HCT116 (cell line): ENCODE results near the gene ACAP3. TPM values are rescaled to one million over a fixed set of nuclear protein-coding genes. Genes with fewer than 3 reads are reported as not detected.

Experiments
- ATAC-seq: fragments of 200-7000 bp; cut with Tn5 transposase; 2 replicates; pipeline ENCODE4 v1.9.1; 2020; ENCODE audit warnings: mild to moderate bottlenecking, moderate library complexity
- BruUV-seq: library from RNA; stranded (reverse); fragments of 400-500 nt; replicated peaks from 2 replicates; lab custom pipeline; 2021; lab: Mats Ljungman, UMichigan
- CTCF ChIA-PET: fragments of 300-600 bp; sonication (Branson Sonifier 250); formaldehyde crosslinking; loops from one replicate; lab custom pipeline; 2021; ENCODE audit warnings: antibody characterized with exemption; lab: Charles Lee
- POLR2A ChIA-PET: fragments of 300-600, 350-600 bp; sonication (Branson Sonifier 250); formaldehyde crosslinking; loops from one replicate; lab custom pipeline; 2021; ENCODE audit warnings: antibody characterized with exemption; lab: Charles Lee
- RAD21 ChIA-PET, 2 experiments: fragments of 300-600 bp; sonication (Branson Sonifier 250); formaldehyde crosslinking; loops; one replicate each; lab custom pipeline; 2023; ENCODE audit warnings: low total read pairs in 2 of 2; ENCODE audit not compliant: uncharacterized antibody in 2 of 2, unreplicated experiment in 2 of 2, low non-redundant PET in 1 of 2; lab: Charles Lee
- DNase-seq: peaks from one replicate; pipeline ENCODE4 v3.0.0-alpha.2; 2010; ENCODE audit warnings: low read depth, low spot score
- H2AFZ ChIP-seq: fragments of 200-600 bp; shearing (Covaris generic), sonication (generic); 2 replicates; pipeline ENCODE4 v1.6.1; 2017; ENCODE audit warnings: low read depth, mixed run types, mixed read lengths, antibody characterized with exemption, low read length; ENCODE audit not compliant: poor library complexity, severe bottlenecking
- H3K27ac ChIP-seq: 2 replicates; pipeline ENCODE4 v1.5.1; 2012; ENCODE audit warnings: low read depth, low read length
- H3K27me3 ChIP-seq: fragments of 200-600 bp; sonication (generic); 2 replicates; pipeline ENCODE4 v1.6.1; 2016; ENCODE audit warnings: mixed run types, low read length, mixed read lengths; ENCODE audit not compliant: insufficient read depth
- H3K36me3 ChIP-seq, 2 experiments: fragments of 200-500 bp in 1 of 2; fragments of 200-600 bp in 1 of 2; sonication (Bioruptor generic) in 1 of 2; sonication (generic) in 1 of 2; 2 replicates each; pipeline versions ENCODE4 v1.5.1 to v1.6.1; 2014 to 2016; ENCODE audit warnings: low read length in 2 of 2, inconsistent platforms in 1 of 2, mixed read lengths in 1 of 2, mixed run types in 1 of 2; ENCODE audit not compliant: insufficient read depth in 2 of 2, control insufficient read depth in 1 of 2
- H3K4me1 ChIP-seq, 2 experiments: fragments of 200-600 bp in 1 of 2; sonication (generic) in 1 of 2; 2 replicates each; pipeline versions ENCODE4 v1.5.1 to v1.6.1; 2012 to 2017; ENCODE audit warnings: low read length in 2 of 2, inconsistent platforms in 1 of 2, mild to moderate bottlenecking in 1 of 2, mixed read lengths in 1 of 2, mixed run types in 1 of 2, moderate library complexity in 1 of 2; ENCODE audit not compliant: insufficient read depth in 2 of 2, control insufficient read depth in 1 of 2
- H3K4me2 ChIP-seq: fragments of 200-600 bp; sonication (generic); 2 replicates; pipeline ENCODE4 v1.6.1; 2017; ENCODE audit warnings: mixed run types, low read length, mixed read lengths
- H3K4me3 ChIP-seq, 2 experiments: fragments of 200-600 bp in 1 of 2; sonication (generic) in 1 of 2; replicated peaks in 1 of 2; 2 replicates each; pipeline ENCODE4 v1.5.1; 2011 to 2016; ENCODE audit warnings: low read length in 2 of 2, control low read depth in 1 of 2, low read depth in 1 of 2, mild to moderate bottlenecking in 1 of 2, mixed read lengths in 1 of 2, mixed run types in 1 of 2
- H3K79me2 ChIP-seq: fragments of 200-600 bp; sonication (generic); 2 replicates; pipeline ENCODE4 v1.6.1; 2017; ENCODE audit warnings: mild to moderate bottlenecking, mixed run types, low read length, moderate library complexity, mixed read lengths; ENCODE audit not compliant: insufficient read depth
- H3K9ac ChIP-seq: fragments of 200-600 bp; sonication (generic); 2 replicates; pipeline ENCODE4 v1.6.1; 2016; ENCODE audit warnings: low read length, mixed read lengths
- H3K9me2 ChIP-seq: fragments of 200-600 bp; sonication (generic), shearing (Covaris generic); 2 replicates; pipeline ENCODE4 v1.6.1; 2017; ENCODE audit warnings: mixed run types, mild to moderate bottlenecking, moderate library complexity; ENCODE audit not compliant: insufficient read depth
- H3K9me3 ChIP-seq, 2 experiments: fragments of 200-500 bp in 1 of 2; fragments of 200-600 bp in 1 of 2; sonication (Bioruptor generic) in 1 of 2; sonication (generic) in 1 of 2; 2 replicates each; pipeline ENCODE4 v1.6.1; 2014 to 2017; ENCODE audit warnings: low read length in 2 of 2, mixed read lengths in 2 of 2, inconsistent platforms in 1 of 2, low read depth in 1 of 2, mild to moderate bottlenecking in 1 of 2, mixed run types in 1 of 2, moderate library complexity in 1 of 2; ENCODE audit not compliant: control insufficient read depth in 1 of 2, insufficient read depth in 1 of 2
- H4K20me1 ChIP-seq: fragments of 200-600 bp; sonication (generic), shearing (Covaris generic); 2 replicates; pipeline ENCODE4 v1.6.1; 2017; ENCODE audit warnings: mixed run types, mild to moderate bottlenecking, moderate library complexity; ENCODE audit not compliant: insufficient read depth
- POLR2AphosphoS5 ChIP-seq: IDR thresholded peaks from 2 replicates; pipeline ENCODE4 v1.6.1; 2011; ENCODE audit warnings: mild to moderate bottlenecking, low read depth, low read length, moderate library complexity
- SIN3A ChIP-seq: IDR thresholded peaks from 2 replicates; pipeline ENCODE4 v1.6.1; 2012; ENCODE audit warnings: low read depth
- SRF ChIP-seq: IDR thresholded peaks from 2 replicates; pipeline ENCODE4 v1.6.1; 2012; ENCODE audit warnings: low read depth
- ZBTB33 ChIP-seq: IDR thresholded peaks from 2 replicates; pipeline ENCODE4 v1.6.1; 2011; ENCODE audit warnings: mild to moderate bottlenecking, low read length, moderate library complexity; ENCODE audit not compliant: insufficient replicate concordance; ENCODE audit errors: extremely low read depth
- ZFX ChIP-seq: fragments of 450-650 bp; IDR thresholded peaks from 2 replicates; pipeline ENCODE4 v1.6.1; 2017
- ZNF274 ChIP-seq: fragments of 200-500 bp; sonication (Bioruptor generic); IDR thresholded peaks from 2 replicates; pipeline ENCODE4 v1.6.1; 2014; ENCODE audit warnings: mild to moderate bottlenecking, low read depth, low read length, inconsistent platforms
- intact Hi-C: fragments of 100-400 bp; cut with micrococcal nuclease; formaldehyde crosslinking; loops from 2 replicates; pipeline ENCODE4 v1.10.0; 2022
- total RNA-seq: library from RNA; stranded (reverse); gene quantifications from one replicate; pipeline ENCODE4 v1.2.1, GENCODE V29; 2021; ENCODE audit not compliant: unreplicated experiment
- TF ChIP-seq, protein P1 (sequence below), 3 experiments: fragments of 200-600 bp in 1 of 3; sonication (generic) in 1 of 3; IDR thresholded peaks in 2 of 3; conservative IDR thresholded peaks in 1 of 3; 2 replicates each; pipeline ENCODE4 v1.5.1; 2012 to 2017; ENCODE audit warnings: low read depth in 2 of 3, low read length in 2 of 3, antibody characterized with exemption in 1 of 3, borderline replicate concordance in 1 of 3, control low read depth in 1 of 3, mild to moderate bottlenecking in 1 of 3, mixed read lengths in 1 of 3, mixed run types in 1 of 3, moderate library complexity in 1 of 3; ENCODE audit not compliant: insufficient read depth in 1 of 3

Gene ACAP3
- total RNA-seq, 1 experiment from 2014 or later = 38.8 TPM

- no peaks in the 10 kb centered on the region for H3K27me3 ChIP-seq
- 0 out of 2 replicates have a peak, but pooled peaks have one; percentile 9 for TF ChIP-seq ZFX
- TF ChIP-seq SIN3A = no peak
- TF ChIP-seq, all 23 proteins: peak for 1
- Histone ChIP-seq H3K4me1 (peaks cover 11 to 33% of the 10 kb centered on the region in 2 experiments), H3K4me2 (no peak overlapping the region), H3K9me3 (no peaks in the 10 kb centered on the region), H3K9ac (no peak overlapping the region), H3K4me3 (no peak overlapping the region), H3K36me3 (peaks cover 16 to 39% of the 10 kb centered on the region in 2 experiments), H3K79me2 (peaks cover 77% of the 10 kb centered on the region), H2AFZ (no peak overlapping the region), H3K9me2 (no peaks in the 10 kb centered on the region), H3K27ac (peak overlapping the region; percentile 99; the same call in 1 of the 2 replicates), H4K20me1 (peaks cover 3% of the 10 kb centered on the region; the same call in 1 of the 2 replicates)
- no TSS peak for BruUV-seq
- no peak for DNase-seq
- no peak for ATAC-seq
- RAD21 ChIA-PET = no interaction called here
- CTCF ChIA-PET = no interaction called here
- POLR2A ChIA-PET = no interaction called here
- intact Hi-C loops = no loop called here
Observed at GRCh38 chr1:1311107-1312104, 3.7 kb upstream of the ACAP3 start.

- ChIA-PET POLR2A (interaction anchor here (1.3 kb wide), 1 partner anchor 8 kb away, joined by 4 read pairs; no protein-coding TSS in a partner anchor), CTCF (no interaction called here), RAD21 (no interaction called here)
- intact Hi-C loops = no loop called here
- H3K79me2 ChIP-seq = peaks cover 74% of the 10 kb centered on the region
- no peak for TF ChIP-seq ZBTB33
- TF ChIP-seq, protein P1, sequence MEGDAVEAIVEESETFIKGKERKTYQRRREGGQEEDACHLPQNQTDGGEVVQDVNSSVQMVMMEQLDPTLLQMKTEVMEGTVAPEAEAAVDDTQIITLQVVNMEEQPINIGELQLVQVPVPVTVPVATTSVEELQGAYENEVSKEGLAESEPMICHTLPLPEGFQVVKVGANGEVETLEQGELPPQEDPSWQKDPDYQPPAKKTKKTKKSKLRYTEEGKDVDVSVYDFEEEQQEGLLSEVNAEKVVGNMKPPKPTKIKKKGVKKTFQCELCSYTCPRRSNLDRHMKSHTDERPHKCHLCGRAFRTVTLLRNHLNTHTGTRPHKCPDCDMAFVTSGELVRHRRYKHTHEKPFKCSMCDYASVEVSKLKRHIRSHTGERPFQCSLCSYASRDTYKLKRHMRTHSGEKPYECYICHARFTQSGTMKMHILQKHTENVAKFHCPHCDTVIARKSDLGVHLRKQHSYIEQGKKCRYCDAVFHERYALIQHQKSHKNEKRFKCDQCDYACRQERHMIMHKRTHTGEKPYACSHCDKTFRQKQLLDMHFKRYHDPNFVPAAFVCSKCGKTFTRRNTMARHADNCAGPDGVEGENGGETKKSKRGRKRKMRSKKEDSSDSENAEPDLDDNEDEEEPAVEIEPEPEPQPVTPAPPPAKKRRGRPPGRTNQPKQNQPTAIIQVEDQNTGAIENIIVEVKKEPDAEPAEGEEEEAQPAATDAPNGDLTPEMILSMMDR (IDR thresholded peaks at IDR 0.05 in 2 of 3, conservative IDR thresholded peaks at IDR 0.05 in 1 of 3; ENCODE audit: borderline replicate concordance in 1 of 3, insufficient read depth in 1 of 3, low read depth in 2 of 3, low read length in 2 of 3) = no peak
- TF ChIP-seq SRF = no peak
- 0 out of 2 replicates have a peak, but pooled peaks have one; percentile 1 for TF ChIP-seq POLR2AphosphoS5
- TF ChIP-seq ZNF274 = no peak
- peak overlapping the region; percentile 94; the same call in 1 of the 2 replicates for H3K9ac ChIP-seq
- peaks cover 16 to 39% of the 10 kb centered on the region in 2 experiments for H3K36me3 ChIP-seq
- peak overlapping the region; percentile 98 for H3K4me2 ChIP-seq
- H2AFZ ChIP-seq = no peak overlapping the region
- peaks cover 19 to 36% of the 10 kb centered on the region in 2 experiments for H3K4me1 ChIP-seq
- peak overlapping the region; percentile 99 for H3K27ac ChIP-seq
- H3K4me3 ChIP-seq = peak overlapping the region; percentile 60 to 86; a peak in 1 of 4 replicates
- ATAC-seq (no peak), DNase-seq (no peak)
- no peaks in the 10 kb centered on the region for H3K27me3 ChIP-seq
- no peaks in the 10 kb centered on the region for H3K9me2 ChIP-seq
- no peaks in the 10 kb centered on the region for H3K9me3 ChIP-seq
- H4K20me1 ChIP-seq = peaks cover 3% of the 10 kb centered on the region; the same call in 1 of the 2 replicates
- BruUV-seq = no TSS peak
Observed at GRCh38 chr1:1310476-1311053, 2.8 kb upstream of the ACAP3 start.
